HG02678 (cell line): ENCODE data around the gene IFNL4.

Experiments
- ATAC-seq: cut with Tn5 transposase; IDR thresholded peaks from one replicate; pipeline ENCODE4 v1.9.1; 2021; ENCODE audit warnings: mild to moderate bottlenecking, moderate library complexity; ENCODE audit not compliant: unreplicated experiment

IFNL4 gene

DNA sequence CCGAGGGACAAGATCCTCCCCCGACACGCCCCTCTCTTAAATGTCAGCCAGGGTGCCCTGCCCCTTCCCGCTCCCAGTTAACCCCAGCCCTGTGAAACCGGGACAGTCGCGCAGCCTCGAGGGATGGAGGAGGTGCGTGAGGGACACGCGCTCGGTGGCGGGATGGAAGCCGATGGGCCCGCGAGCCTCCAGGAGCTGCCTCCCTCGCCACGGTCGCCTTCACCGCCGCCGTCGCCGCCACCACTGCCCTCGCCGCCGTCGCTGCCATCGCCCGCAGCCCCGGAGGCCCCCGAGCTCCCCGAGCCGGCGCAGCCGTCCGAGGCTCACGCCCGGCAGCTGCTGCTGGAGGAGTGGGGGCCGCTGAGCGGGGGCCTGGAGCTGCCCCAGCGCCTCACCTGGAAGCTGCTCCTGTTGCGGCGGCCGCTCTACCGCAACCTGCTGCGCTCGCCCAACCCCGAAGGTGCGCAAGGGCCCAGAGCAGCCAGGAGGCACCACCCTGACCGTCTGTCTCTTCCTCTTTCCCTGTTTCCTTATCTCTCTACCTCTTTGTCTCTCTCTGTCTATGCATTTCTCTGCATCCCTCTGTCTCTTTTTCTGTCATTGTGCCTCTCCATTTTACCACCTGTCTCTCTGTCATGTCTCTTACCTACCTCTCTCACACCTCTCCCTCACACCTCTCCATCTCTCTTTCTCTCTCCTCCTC lies 51.6 kb downstream of the IFNL4 start, which contains the start of gene NCCRP1:
NCCRP1 (plus strand) TSS at position 105 of the 703 bp plus-strand sequence; CDS start at position 124, 19 bp downstream.
- ATAC-seq, result no peak

GRCh38 chr19:39196320-39196719 lies 52.3 kb downstream of the IFNL4 start:
- no peak for ATAC-seq
